GM23338 (cell line): ENCODE measurements around the gene COL18A1. TPM values are rescaled to one million over a fixed set of nuclear protein-coding genes. Genes with fewer than 3 reads are reported as not detected.

ENCODE experiments used
- ATAC-seq: fragments of 200-7000 bp; cut with Tn5 transposase; 3 replicates; pipeline ENCODE4 v1.9.1; 2020
- DNase-seq: peaks from one replicate; pipeline ENCODE4 v3.0.0-alpha.2; 2015; ENCODE audit warnings: low spot score
- H2AFZ ChIP-seq: fragments of 200-600 bp; sonication (generic); 2 replicates; pipeline ENCODE4 v1.8.0; 2016; ENCODE audit warnings: antibody characterized with exemption, mild to moderate bottlenecking, moderate library complexity
- H3F3A ChIP-seq: fragments of 200-600 bp; sonication (generic); replicated peaks from 2 replicates; pipeline ENCODE4 v1.8.0; 2017; ENCODE audit warnings: antibody characterized with exemption, mixed run types, low read depth
- H3K27ac ChIP-seq: fragments of 200-600 bp; sonication (generic); 2 replicates; pipeline ENCODE4 v1.6.1; 2016; ENCODE audit warnings: low read depth
- H3K27me3 ChIP-seq: fragments of 200-600 bp; sonication (generic); 2 replicates; pipeline ENCODE4 v1.8.0; 2016; ENCODE audit warnings: mild to moderate bottlenecking, mixed run types, moderate library complexity; ENCODE audit not compliant: insufficient read depth
- H3K36me3 ChIP-seq: fragments of 200-600 bp; sonication (generic); 2 replicates; pipeline ENCODE4 v1.8.0; 2016; ENCODE audit warnings: mild to moderate bottlenecking; ENCODE audit not compliant: insufficient read depth
- H3K4me1 ChIP-seq: fragments of 200-600 bp; sonication (generic); 2 replicates; pipeline ENCODE4 v1.8.0; 2016; ENCODE audit warnings: mild to moderate bottlenecking, moderate library complexity; ENCODE audit not compliant: insufficient read depth
- H3K4me2 ChIP-seq: fragments of 200-600 bp; sonication (generic); 2 replicates; pipeline ENCODE4 v1.7.1; 2017; ENCODE audit warnings: mixed run types
- H3K4me3 ChIP-seq: fragments of 200-600 bp; sonication (generic); 2 replicates; pipeline ENCODE4 v1.6.1; 2016; ENCODE audit warnings: mixed run types
- H3K79me2 ChIP-seq: fragments of 200-600 bp; sonication (generic); replicated peaks from 2 replicates; pipeline ENCODE4 v1.8.0; 2017; ENCODE audit warnings: mild to moderate bottlenecking; ENCODE audit not compliant: insufficient read depth
- H3K9me2 ChIP-seq: fragments of 200-600 bp; sonication (generic); 2 replicates; pipeline ENCODE4 v1.8.0; 2017; ENCODE audit not compliant: insufficient read depth
- H4K20me1 ChIP-seq: fragments of 200-600 bp; sonication (generic); replicated peaks from 2 replicates; pipeline ENCODE4 v1.8.0; 2017; ENCODE audit warnings: mild to moderate bottlenecking; ENCODE audit not compliant: insufficient read depth
- H3K27ac Mint-ChIP-seq: 2 replicates; pipeline ENCODE4 v1.8.0; 2020; ENCODE audit warnings: inconsistent platforms, mild to moderate bottlenecking, moderate library complexity, mixed read lengths
- H3K27me3 Mint-ChIP-seq: 3 replicates; pipeline ENCODE4 v1.8.0; 2022; ENCODE audit warnings: low read depth, mild to moderate bottlenecking, moderate library complexity, mixed read lengths, inconsistent platforms; ENCODE audit not compliant: insufficient read depth, poor library complexity
- H3K36me3 Mint-ChIP-seq: 3 replicates; pipeline ENCODE4 v1.8.0; 2021; ENCODE audit warnings: low read depth, mild to moderate bottlenecking, inconsistent platforms, moderate library complexity, mixed read lengths
- H3K4me1 Mint-ChIP-seq: 3 replicates; pipeline ENCODE4 v1.8.0; 2020; ENCODE audit warnings: mild to moderate bottlenecking, inconsistent platforms, mixed read lengths
- H3K4me3 Mint-ChIP-seq: 3 replicates; pipeline ENCODE4 v1.8.0; 2021; ENCODE audit warnings: moderate library complexity, mild to moderate bottlenecking, inconsistent platforms, mixed read lengths
- H3K9me3 Mint-ChIP-seq: 3 replicates; pipeline ENCODE4 v1.8.0; 2020; ENCODE audit warnings: moderate library complexity, mild to moderate bottlenecking, inconsistent platforms, mixed read lengths
- CREB1 ChIP-seq: fragments of 250-450 bp; sonication (Bioruptor Pico); IDR thresholded peaks from 2 replicates; pipeline ENCODE4 v1.5.0; 2020; ENCODE audit warnings: low read depth, mild to moderate bottlenecking, moderate library complexity
- CTCF ChIP-seq, 2 experiments: fragments of 200-600 bp in 1 of 2; sonication (generic) in 1 of 2; conservative IDR thresholded peaks; 2 replicates each; pipeline versions ENCODE4 v1.5.1 to v1.6.1; 2016 to 2017; ENCODE audit warnings: antibody characterized with exemption in 2 of 2, low read depth in 2 of 2, mild to moderate bottlenecking in 2 of 2, moderate library complexity in 1 of 2
- EZH2 ChIP-seq: fragments of 200-600 bp; sonication (generic); IDR thresholded peaks from one replicate; pipeline ENCODE4 v1.8.0; 2017; ENCODE audit warnings: antibody characterized with exemption, mild to moderate bottlenecking, low read depth; ENCODE audit not compliant: unreplicated experiment
- JUNB ChIP-seq: IDR thresholded peaks from one replicate; pipeline ENCODE4 v1.6.1; 2016; ENCODE audit warnings: antibody characterized with exemption; ENCODE audit not compliant: unreplicated experiment
- REST ChIP-seq: IDR thresholded peaks from one replicate; pipeline ENCODE4 v1.6.1; 2018; ENCODE audit warnings: antibody characterized with exemption; ENCODE audit not compliant: unreplicated experiment
- ZNF114 ChIP-seq: fragments of 250-450 bp; sonication (Bioruptor Pico); IDR thresholded peaks from 2 replicates; pipeline ENCODE4 v1.5.0; 2020; ENCODE audit warnings: mild to moderate bottlenecking, moderate library complexity
- ZNF331 ChIP-seq: fragments of 250-450 bp; sonication (Bioruptor Pico); IDR thresholded peaks from 2 replicates; pipeline ENCODE4 v1.5.0; 2020; ENCODE audit warnings: low read depth, mild to moderate bottlenecking, moderate library complexity
- ZNF462 ChIP-seq: fragments of 250-450 bp; sonication (Bioruptor Pico); IDR thresholded peaks from 2 replicates; pipeline ENCODE4 v1.5.0; 2020; ENCODE audit warnings: mild to moderate bottlenecking, moderate library complexity
- polyA plus RNA-seq: library from polyadenylated mRNA; unstranded; fragments of >200 nt; fragmentation: Nextera tagmentation; extraction: Ambion mirVana; gene quantifications from 2 replicates; pipeline ENCODE4 v1.2.1, GENCODE V29; 2016
- total RNA-seq: library from RNA; depleted of rRNA; stranded (reverse); fragments of >200 nt; shearing (Covaris generic); gene quantifications from 2 replicates; pipeline ENCODE4 v1.2.3, GENCODE V29; 2014

COL18A1 gene
- total and polyA plus RNA-seq, 2 experiments from 2014 or later = 38.4 to 430 TPM

- Mint-ChIP-seq H3K27ac (no peak overlapping the region), H3K36me3 (peaks cover 17% of the 10 kb centered on the region), H3K4me1 (peaks cover 17% of the 10 kb centered on the region), H3K27me3 (peaks cover 11% of the 10 kb centered on the region), H3K4me3 (no peak overlapping the region), H3K9me3 (peaks cover 14% of the 10 kb centered on the region)
- no peak overlapping the region for H3K4me3 ChIP-seq
- H3K27ac ChIP-seq = no peak overlapping the region
- H2AFZ ChIP-seq = no peak overlapping the region
- no peaks in the 10 kb centered on the region for H4K20me1 ChIP-seq
- no peaks in the 10 kb centered on the region for H3K27me3 ChIP-seq
- H3K9me2 ChIP-seq = no peaks in the 10 kb centered on the region
- TF ChIP-seq ZNF114 (no peak), CREB1 (no peak), REST (no peak), CTCF (conservative IDR thresholded peaks at IDR 0.05; ENCODE audit: low read depth in 2 of 2) (no peak), EZH2 (no peak), ZNF462 (CRISPR knock-in tag) (no peak), JUNB (no peak), ZNF331 (CRISPR knock-in tag) (no peak)
- no peak for ATAC-seq
- no peak overlapping the region for H3K4me2 ChIP-seq
- H3K36me3 ChIP-seq = no peaks in the 10 kb centered on the region
- H3K4me1 ChIP-seq = peaks cover 7% of the 10 kb centered on the region; the same call in 1 of the 2 replicates
- H3F3A ChIP-seq = peaks cover 9% of the 10 kb centered on the region; the same call in 1 of the 2 replicates
- no peak for DNase-seq
- no peaks in the 10 kb centered on the region for H3K79me2 ChIP-seq
Observed at GRCh38 chr21:45373991-45374816, 30.8 kb upstream of the COL18A1 start.
